Inferior parietal cortex (tissue), 1 donor: ENCODE data around the gene SBK1.
"Not testable (repeated sequence)": the region's sequence is repeated elsewhere in the genome, so short reads cannot be mapped to it uniquely, and the experiment has no call there.

Source experiments
- DNase-seq: peaks from one replicate; pipeline ENCODE4 v3.0.0-alpha.2; 2016; ENCODE audit errors: extremely low spot score

SBK1 gene

GRCh38 chr16:28308794-28309584 lies 16.7 kb downstream of the SBK1 start:
- DNase-seq: no peak

GRCh38 chr16:28309811-28310311 lies 17.5 kb downstream of the SBK1 start:
- no peak for DNase-seq

- no peak for DNase-seq
Measured at GRCh38 chr16:28310796-28311195, 18.5 kb downstream of the SBK1 start.

GRCh38 chr16:28311413-28311812 lies 19.1 kb downstream of the SBK1 start:
- no peak for DNase-seq

GRCh38 chr16:28311913-28312312 lies 19.6 kb downstream of the SBK1 start:
- no peak for DNase-seq

GRCh38 chr16:28312327-28312726 lies 20.0 kb downstream of the SBK1 start:
- DNase-seq: no peak

GRCh38 chr16:28313587-28313986 lies 21.3 kb downstream of the SBK1 start:
- no peak for DNase-seq

- no peak for DNase-seq
Measured at GRCh38 chr16:28316054-28316453, 23.7 kb downstream of the SBK1 start.

GRCh38 chr16:28317040-28317880 lies 24.9 kb downstream of the SBK1 start:
- DNase-seq: peak; percentile 66

- DNase-seq: no peak
Measured at GRCh38 chr16:28318042-28318744, 25.9 kb downstream of the SBK1 start.

- no peak for DNase-seq
Measured at GRCh38 chr16:28319476-28320022, 27.2 kb downstream of the SBK1 start.

- DNase-seq: no peak
Measured at GRCh38 chr16:28320023-28320561, 27.8 kb downstream of the SBK1 start.

GRCh38 chr16:28320741-28321140 lies 28.4 kb downstream of the SBK1 start:
- no peak for DNase-seq

GRCh38 chr16:28321700-28322411 lies 29.5 kb downstream of the SBK1 start:
- DNase-seq: no peak

GRCh38 chr16:28324235-28324886 lies 32.0 kb downstream of the SBK1 start:
- DNase-seq: no peak

- no peak for DNase-seq
Measured at GRCh38 chr16:28324887-28325279, 32.6 kb downstream of the SBK1 start.

GRCh38 chr16:28326881-28327610 lies 34.7 kb downstream of the SBK1 start:
- peak; percentile 32 for DNase-seq

GRCh38 chr16:28330232-28330631 lies 37.9 kb downstream of the SBK1 start:
- not testable (repeated sequence) for DNase-seq

- DNase-seq: not testable (repeated sequence)
Measured at GRCh38 chr16:28330981-28331380, 38.7 kb downstream of the SBK1 start.

- DNase-seq: not testable (repeated sequence)
Measured at GRCh38 chr16:28332632-28333031, 40.3 kb downstream of the SBK1 start.
